Camera-type eye (tissue), 1 donor: Measurements from ENCODE around the gene ODF2. TPM values are rescaled to one million over a fixed set of nuclear protein-coding genes. Genes with fewer than 3 reads are reported as not detected.

Experiments used
- total RNA-seq: library from RNA; depleted of rRNA; stranded (reverse); fragments of >200 nt; gene quantifications from one replicate; pipeline ENCODE4 v1.2.3, GENCODE V29; 2014

ODF2 gene
- 39.6 TPM for total RNA-seq

GRCh38 chr9:128455849-128456612, at the start of gene ODF2:
ODF2 (plus strand) TSS chr9:128456006; CDS start chr9:128456092, 86 bp downstream.

DNA sequence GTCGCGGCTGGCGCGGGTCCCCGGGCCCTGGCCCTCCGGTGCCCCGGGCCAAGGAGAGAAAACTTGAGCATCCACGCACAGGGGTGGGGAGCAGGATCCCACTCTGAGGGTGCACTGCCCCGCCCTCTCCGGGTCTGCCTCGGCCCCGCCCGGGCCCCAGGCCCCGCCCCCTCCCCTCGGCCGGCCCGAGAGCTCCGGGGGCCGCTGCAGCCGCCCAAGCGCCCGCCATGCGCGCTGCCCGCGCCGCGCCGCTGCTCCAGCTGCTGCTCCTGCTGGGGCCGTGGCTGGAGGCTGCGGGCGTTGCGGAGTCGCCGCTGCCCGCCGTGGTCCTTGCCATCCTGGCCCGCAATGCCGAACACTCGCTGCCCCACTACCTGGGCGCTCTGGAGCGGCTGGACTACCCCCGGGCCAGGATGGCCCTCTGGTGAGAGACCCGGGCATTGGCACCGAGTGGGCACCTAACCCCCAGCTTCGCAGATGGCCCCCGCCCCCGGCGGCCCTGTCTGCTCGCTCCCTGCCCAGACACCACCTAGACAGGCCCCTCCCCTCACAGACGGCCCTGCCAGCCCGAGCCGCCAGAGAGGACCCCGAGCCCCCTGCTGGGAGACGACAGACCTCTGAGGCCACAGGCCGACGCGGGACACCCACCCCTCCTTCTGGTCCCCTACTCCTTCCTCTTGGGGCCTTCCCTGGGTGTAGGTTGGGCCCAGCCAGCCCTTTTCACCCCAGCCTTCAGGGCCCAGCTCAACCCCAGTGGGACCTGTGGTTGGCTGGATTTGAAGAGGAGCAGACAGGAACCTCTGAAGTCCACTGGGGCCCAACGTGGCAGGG, 34.9 kb upstream of the ODF2 start, which contains the start of gene CERCAM:
TSS of gene CERCAM (plus strand) at position 207 of the 831 bp plus-strand sequence. CDS start at position 228, 21 bp downstream.

DNA sequence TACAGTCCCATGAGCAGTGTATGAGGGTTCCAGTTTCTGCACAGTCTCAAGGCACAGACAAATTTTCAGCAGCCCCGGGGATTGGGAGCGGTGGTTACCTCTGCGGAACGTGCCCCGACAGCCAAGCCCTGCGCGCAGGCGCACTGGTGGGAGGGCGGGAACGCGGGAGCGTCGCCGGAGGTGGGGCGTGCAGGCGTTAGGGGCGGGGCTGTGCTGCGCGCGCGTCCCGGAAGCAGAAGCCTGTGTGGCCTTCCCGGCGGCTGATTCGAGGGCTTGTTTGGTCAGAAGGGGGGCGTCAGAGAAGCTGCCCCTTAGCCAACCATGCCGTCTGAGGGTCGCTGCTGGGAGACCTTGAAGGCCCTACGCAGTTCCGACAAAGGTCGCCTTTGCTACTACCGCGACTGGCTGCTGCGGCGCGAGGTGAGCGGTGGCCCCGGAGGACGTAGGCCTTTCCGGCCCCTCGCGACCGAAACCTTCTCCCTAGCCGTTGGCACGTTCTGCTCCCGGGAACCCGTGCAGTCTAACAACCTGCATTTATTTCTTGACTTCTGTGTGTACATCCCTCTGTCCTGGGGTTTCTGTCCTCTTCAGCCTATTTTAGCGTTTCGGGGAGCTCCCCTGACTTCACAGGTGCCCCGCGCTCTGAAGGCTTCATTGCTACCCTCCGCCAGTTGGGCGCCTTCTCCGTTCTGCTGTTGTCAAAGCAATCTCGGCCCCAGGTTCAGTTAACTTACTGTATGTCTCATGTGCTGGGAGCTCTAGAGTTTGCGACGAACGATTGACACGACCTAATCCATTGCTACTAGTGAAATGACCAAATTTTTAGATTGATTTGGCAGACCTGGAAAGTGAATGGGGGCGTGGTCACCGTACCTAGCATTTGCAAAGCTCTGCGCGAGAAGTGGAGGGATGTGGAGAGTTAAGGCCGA, 48.9 kb downstream of the ODF2 start, which contains the start of gene GLE1:
TSS of gene GLE1 (plus strand) at position 235 of the 929 bp plus-strand sequence. CDS start at position 322, 87 bp downstream.

Other genes with a start within 250 kb of the ODF2 start
- gene GOLGA2, start 180.0 kb upstream of the ODF2 start, total RNA-seq = 167 TPM
- 20.0 TPM for gene SWI5, start 179.7 kb upstream of the ODF2 start, total RNA-seq
- 10.4 TPM for gene TRUB2, start 133.6 kb upstream of the ODF2 start, total RNA-seq
- 39.9 TPM for gene COQ4, start 133.2 kb upstream of the ODF2 start, total RNA-seq
- 15.4 TPM for gene SLC27A4, start 115.5 kb upstream of the ODF2 start, total RNA-seq
- gene URM1, start 84.6 kb upstream of the ODF2 start, total RNA-seq = 22.7 TPM
- 50.6 TPM for gene CERCAM, start 35.1 kb upstream of the ODF2 start, total RNA-seq
- gene GLE1, start 48.7 kb downstream of the ODF2 start, total RNA-seq = 29.6 TPM
- 528 TPM for gene SPTAN1, start 96.6 kb downstream of the ODF2 start, total RNA-seq
- gene DYNC2I2, start 200.8 kb downstream of the ODF2 start, total RNA-seq = 43.9 TPM
- 355 TPM for gene SET, start 233.2 kb downstream of the ODF2 start, total RNA-seq
- 8.7 TPM for gene PKN3, start 246.5 kb downstream of the ODF2 start, total RNA-seq